Activated naive CD8-positive, alpha-beta T cell treated with anti-CD3 and anti-CD28 coated beads, Interleukin-2, amount 50 U/mL, for 16 hours (primary cell): ENCODE measurements around the gene RASGEF1C.
"Not testable (repeated sequence)": the region's sequence is repeated elsewhere in the genome, so short reads cannot be mapped to it uniquely, and the experiment has no call there.

Source experiments
- DNase-seq: peaks from one replicate; pipeline ENCODE4 v3.0.0-alpha.2; 2020; ENCODE audit warnings: low read depth, low spot score

RASGEF1C gene

DNA sequence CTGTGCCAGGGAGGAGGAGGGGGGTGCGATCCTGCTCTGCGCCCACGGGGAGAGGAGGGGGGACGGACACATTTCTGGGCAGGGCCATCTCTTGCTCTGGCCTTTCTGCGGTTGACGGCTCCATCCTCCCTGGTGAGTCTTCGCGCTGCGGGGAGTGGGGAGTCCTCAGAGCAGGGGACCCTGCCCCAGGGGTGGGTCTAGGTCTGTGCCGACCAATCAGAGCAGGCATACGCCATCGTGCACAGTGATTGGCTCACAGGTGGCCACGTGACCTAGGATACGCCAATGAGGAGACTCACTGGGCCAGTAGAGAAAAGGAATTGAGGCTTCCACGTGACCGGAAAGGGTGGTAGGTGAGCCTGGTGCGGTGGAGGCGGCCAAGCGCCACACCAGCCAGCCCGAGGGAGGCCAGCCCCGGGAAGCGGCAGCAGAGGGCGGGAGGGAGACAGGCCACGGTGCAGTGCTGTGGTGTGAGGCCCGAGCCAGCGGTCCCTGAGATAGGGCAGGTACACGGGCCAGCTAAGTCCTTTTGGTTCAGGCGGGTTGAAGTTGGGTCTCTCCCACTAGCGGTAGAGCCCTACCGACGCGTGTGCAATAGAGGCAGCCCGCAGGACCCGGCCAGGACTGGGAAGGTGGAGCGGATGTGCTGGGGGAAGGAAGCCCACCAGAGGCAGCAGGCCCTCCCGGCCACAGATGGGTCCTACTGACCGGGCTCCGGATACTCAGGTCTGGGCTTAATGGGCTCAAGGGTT is 72.2 kb downstream of the RASGEF1C start:
- DNase-seq: no peak

DNA sequence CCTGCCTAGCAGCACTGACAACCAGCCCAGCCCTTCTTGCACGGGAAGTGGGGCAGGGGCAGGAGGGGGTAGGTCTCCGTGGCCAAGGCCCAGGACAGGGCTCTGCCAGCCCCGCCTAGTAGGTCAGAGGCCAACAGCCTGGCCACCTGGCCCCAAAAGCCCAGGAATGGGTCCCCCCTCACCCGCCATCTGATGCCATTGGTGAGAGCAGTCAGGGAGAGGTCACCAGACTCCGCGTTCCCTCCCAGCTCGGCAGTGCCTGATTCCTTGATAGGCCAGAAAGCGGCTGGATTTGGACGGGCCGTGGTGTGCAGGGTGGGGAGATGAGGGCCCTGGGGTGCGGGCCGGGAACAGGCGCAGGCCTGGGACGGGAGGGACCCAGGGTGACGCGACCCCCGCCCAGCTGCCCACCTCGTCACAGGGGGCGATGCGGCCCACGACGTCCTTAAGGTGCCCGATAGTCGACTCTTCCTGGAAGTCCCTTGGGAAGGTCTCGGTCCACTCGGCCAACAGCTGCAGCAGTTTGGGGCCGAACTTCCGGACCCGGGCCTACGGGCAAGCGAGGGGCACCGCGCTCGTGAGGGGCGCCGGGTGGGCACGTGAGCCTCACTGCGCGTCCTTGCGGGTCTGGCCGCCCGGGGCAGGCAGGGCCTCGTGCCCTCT is 72.9 kb downstream of the RASGEF1C start:
- no peak for DNase-seq

- DNase-seq: no peak
These were observed 73.7 kb downstream of the RASGEF1C start for GRCh38 chr5:180135128-180135955.

DNA sequence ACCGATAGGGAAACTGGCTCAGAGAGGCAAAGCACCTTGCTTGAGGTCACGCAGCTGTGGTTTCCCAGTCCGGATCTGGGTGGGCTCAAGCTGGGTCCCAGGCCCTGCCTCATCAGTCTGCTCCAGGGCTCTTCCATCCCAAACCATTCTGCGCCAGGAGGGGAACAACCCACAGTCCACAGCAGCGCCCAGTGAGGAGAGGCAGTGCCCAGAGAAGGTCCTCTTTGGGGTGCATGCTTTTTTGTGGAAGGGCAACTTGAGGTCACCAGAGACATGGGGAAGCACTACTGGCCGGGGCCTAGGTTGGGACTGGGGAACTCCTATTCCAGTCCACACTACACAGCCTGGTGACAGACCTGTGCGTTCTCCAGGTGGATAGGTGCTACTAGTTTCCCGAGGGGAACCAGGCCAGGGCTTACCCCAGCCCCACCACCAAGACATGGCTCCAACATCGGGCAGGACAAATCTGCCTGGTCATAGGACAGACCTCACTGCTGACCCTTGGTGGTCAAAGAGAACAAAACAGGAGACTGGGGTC is 75.0 kb downstream of the RASGEF1C start:
- no peak for DNase-seq

DNA sequence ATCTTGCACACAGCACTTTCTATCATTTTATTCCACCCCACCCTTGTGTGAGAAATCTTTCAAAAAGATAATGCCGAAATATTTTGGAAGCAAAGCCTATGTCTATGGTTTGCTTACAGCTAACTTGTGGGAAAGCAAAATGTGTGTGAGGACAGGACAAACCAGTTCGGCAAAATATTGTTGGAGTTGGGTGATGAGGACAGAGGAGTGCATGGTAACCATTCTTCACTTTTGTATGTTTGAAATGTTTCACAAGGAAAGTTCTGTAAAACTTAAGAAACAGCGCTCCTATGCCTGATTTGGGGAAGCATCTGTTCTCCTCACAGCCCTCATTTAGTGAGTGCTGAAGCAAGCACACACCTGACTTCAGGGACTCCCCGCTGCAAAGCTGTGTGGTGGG is 75.5 kb downstream of the RASGEF1C start:
- DNase-seq: no peak

DNA sequence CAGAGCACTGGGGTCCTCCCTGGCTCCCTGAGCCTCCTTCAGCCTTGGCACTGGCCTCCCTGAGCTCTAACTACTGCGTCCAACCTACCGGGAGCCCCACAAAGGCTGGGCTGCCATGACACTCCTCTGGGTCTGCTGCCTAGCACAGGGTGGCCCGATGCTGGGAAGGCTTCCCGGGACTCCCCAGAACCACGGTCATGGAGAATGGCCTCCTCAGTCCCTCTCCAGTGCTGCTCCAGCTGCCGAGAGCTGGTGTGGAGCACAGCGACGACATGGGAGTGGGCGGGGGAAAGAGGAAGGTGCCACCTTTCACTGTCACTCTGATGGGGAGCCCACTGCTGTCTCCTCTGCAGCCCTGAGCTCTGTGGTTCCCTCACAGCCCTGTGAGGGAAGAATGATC is 76.0 kb downstream of the RASGEF1C start:
- no peak for DNase-seq

GRCh38 chr5:180130876-180131740 is 77.9 kb downstream of the RASGEF1C start:
- DNase-seq: no peak

DNA sequence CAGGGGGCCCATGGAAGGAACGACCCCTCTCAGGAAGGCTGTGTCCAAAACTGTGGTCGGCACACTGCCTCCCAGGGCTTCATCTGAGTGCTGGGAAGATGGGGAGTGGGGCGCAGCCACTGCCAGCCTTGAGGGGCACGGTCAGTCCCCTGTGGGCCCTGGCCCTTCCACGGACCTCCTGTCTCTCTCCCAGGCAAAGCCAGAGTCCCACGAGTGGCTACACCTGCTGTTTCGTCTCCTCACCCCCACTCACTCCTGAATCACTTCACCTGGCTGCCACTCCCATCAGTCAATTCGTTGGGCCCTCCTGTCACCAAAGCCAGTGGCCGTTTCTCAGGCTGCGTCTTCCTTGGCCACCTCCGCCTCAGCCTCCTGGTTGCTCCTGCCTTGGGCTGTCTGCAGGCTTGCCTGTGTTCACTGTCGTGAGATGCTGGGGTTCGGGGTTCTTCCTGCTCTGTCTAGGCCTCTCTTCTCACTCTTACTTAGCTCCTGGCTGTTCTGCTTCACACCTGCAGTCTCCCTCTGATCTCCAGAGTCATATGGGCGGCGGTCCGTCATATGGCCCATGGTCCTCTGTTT is 78.6 kb downstream of the RASGEF1C start:
- no peak for DNase-seq

GRCh38 chr5:180129291-180130190 is 79.5 kb downstream of the RASGEF1C start:
- DNase-seq: no peak

GRCh38 chr5:180128671-180129261 is 80.2 kb downstream of the RASGEF1C start:
- no peak for DNase-seq

DNA sequence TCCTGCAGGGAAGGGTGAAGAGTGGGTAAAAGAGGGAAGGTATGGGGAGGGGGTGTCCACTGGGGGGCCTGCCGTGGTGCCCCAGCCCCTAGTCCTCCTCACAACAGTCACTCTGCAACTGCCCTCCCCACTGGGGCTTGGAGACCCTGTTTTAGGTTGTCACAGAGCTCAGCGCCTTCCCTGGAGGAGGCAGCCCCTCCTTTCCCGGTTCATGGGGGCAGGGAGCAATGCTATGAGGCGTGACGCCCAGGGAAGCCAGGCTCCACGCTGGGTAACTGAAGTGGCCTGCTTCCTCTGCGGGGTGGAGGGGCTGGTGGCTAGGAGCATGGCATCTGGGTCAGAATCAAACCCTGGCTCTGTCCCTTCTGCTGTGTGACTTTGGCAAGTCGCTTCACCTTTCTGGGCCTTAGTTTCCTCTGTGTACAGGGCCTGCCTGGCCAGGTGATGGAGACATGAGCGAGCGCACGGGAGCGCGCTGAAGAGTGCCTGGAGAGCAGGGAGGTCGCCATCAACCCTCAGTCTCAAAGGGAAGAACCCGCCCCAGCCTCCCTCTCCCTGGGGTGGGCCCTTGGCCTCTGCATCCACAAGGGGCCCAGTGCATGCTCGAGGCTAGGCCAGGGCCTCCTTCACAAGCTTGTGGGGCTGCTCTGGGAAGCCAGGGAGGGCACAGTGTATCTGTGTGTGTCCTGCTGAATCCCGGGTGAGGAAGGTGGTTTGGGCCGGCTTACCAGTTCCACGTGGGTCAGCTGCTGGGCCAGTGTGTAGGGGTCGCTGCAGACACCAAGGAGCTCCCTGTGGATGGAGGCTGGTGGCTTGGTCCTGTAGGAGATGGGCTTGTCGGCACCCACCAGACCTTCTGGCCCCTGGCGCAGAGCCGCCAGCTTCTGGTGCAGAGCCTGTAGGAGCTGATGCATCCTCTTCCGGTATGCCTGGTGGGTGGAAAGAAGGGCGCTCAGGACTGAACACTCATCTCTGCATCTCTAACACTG is 81.0 kb downstream of the RASGEF1C start:
- DNase-seq: no peak

- no peak for DNase-seq
These were observed 82.0 kb downstream of the RASGEF1C start for GRCh38 chr5:180126716-180127681.

DNA sequence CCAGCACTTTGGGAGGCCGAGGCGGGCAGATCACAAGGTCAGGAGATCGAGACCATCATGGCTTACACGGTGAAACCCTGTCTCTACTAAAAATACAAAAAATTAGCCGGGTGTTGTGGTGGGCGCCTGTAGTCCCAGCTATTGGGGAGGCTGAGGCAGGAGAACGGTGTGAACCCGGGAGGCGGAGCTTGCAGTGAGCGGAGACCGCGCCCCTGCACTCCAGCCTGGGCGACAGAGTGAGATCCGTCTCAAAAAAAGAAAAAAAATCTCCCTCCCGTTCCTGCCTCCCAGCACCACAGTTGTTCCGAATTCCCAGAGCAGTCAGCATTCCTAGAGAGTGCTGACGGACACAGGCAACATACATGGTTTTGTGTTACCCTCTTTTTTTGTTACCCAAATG is 82.9 kb downstream of the RASGEF1C start:
- not testable (repeated sequence) for DNase-seq

DNA sequence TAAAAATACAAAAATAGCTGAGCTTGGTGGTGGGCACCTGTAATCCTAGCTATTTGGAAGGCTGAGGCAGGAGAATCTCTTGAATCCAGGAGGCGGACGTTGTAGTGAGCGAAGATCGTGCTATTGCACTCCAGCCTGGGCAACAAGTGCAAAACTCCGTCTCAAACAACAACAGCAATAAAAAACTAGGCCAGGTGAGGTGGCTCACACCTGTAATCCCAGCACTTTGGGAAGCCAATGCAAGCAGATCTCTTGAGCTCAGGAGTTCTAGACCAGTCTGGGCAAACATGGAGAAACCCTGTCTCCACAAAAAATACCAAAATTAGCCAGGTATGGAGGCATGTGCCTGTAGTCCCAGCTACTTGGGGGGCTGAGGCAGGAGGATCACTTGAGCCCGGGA is 84.3 kb downstream of the RASGEF1C start:
- DNase-seq: not testable (repeated sequence)

DNA sequence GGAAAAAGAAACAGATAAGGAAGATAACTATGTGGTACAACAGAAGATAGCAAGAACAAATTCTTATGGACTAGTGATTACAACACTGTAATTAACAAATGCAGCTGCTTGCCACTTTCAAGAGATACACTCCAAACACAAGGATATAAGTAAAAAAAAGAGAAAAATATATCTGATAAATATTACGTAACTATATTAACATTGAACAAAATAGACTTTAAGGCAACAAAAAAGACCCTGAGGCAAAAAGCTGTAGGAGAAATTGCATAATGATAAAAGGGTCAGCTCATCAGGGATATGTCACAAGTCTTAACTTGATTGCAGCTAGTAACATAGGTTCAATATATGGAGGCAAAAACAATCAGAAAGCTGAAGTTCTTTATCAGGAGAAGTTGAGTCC is 86.1 kb downstream of the RASGEF1C start:
- no peak for DNase-seq

- no peak for DNase-seq
These were observed 87.1 kb downstream of the RASGEF1C start for GRCh38 chr5:180121826-180122413.
